ENCODE data around the gene RPS17. TPM values are rescaled to one million over a fixed set of nuclear protein-coding genes. Genes with fewer than 3 reads are reported as not detected.

The RPS17 gene
- total RNA-seq, 4 donors from 2014 or later, result 1,547 to 2,112 (median 1,667) TPM

GRCh38 chr15:82548700-82549099, 8.4 kb upstream of the RPS17 start:
- no peaks in the 10 kb centered on the region for H3K36me3 ChIP-seq

GRCh38 chr15:82545478-82545877, 5.2 kb upstream of the RPS17 start:
- H3K9me3 ChIP-seq, result no peaks in the 10 kb centered on the region
- no peaks in the 10 kb centered on the region for H3K36me3 ChIP-seq
- ATAC-seq (no peak), DNase-seq (no peak)
- H3K4me3 ChIP-seq, result no peak overlapping the region
- peaks cover 0 to 3% of the 10 kb centered on the region in 2 donors for H3K4me1 ChIP-seq
- intact Hi-C loops (cut with DNase I; ENCODE audit: low total_unique reads) (no loop called here), in situ Hi-C loops (cut with MboI; ENCODE audit: low sequenced_read_pairs in 4 of 4) (loop anchor here in 3 of 4 donors (25.0 kb wide), 4 partner anchors 192 to 567 kb away; partner anchors contain the start of genes FSD2 (in 2 of the 3), WHAMM (in 2 of the 3), C15orf40 (in 1 of the 3) and TM6SF1 (in 1 of the 3))
- H3K27me3 ChIP-seq, result no peaks in the 10 kb centered on the region
- H3K27ac ChIP-seq, result no peak overlapping the region
- TF ChIP-seq CTCF (IDR thresholded peaks at IDR 0.05 in 4 of 5, conservative IDR thresholded peaks at IDR 0.05 in 1 of 5) (no peak), POLR2A (IDR thresholded peaks at IDR 0.05) (no peak)

More at GRCh38 chr15:82548700-82549099, 8.4 kb upstream of the RPS17 start:
- TF ChIP-seq CTCF (IDR thresholded peaks at IDR 0.05 in 4 of 5, conservative IDR thresholded peaks at IDR 0.05 in 1 of 5) (no peak), POLR2A (IDR thresholded peaks at IDR 0.05) (no peak)
- Histone ChIP-seq H3K9me3 (no peaks in the 10 kb centered on the region), H3K27me3 (no peaks in the 10 kb centered on the region), H3K4me3 (no peak overlapping the region), H3K27ac (no peak overlapping the region), H3K4me1 (peaks cover 14 to 21% of the 10 kb centered on the region in 2 donors)
- ATAC-seq (no peak), DNase-seq (no peak)
- intact Hi-C loops (cut with DNase I; ENCODE audit: low total_unique reads), result no loop called here
- in situ Hi-C loops (cut with MboI; ENCODE audit: low sequenced_read_pairs in 4 of 4), result loop anchor here in 3 of 4 donors (25.0 kb wide), 4 partner anchors 189 to 564 kb away; partner anchors contain the start of genes FSD2 (in 2 of the 3), WHAMM (in 2 of the 3), C15orf40 (in 1 of the 3) and TM6SF1 (in 1 of the 3)

GRCh38 chr15:82545002-82545401, 4.7 kb upstream of the RPS17 start:
- H3K9me3 ChIP-seq, result no peaks in the 10 kb centered on the region
- H3K27me3 ChIP-seq, result no peaks in the 10 kb centered on the region
- in situ Hi-C loops (cut with MboI; ENCODE audit: low sequenced_read_pairs in 4 of 4), result loop anchor here in 3 of 4 donors (25.0 kb wide), 4 partner anchors 192 to 567 kb away; partner anchors contain the start of genes FSD2 (in 2 of the 3), WHAMM (in 2 of the 3), C15orf40 (in 1 of the 3) and TM6SF1 (in 1 of the 3)
- intact Hi-C loops (cut with DNase I; ENCODE audit: low total_unique reads), result no loop called here
- TF ChIP-seq CTCF (IDR thresholded peaks at IDR 0.05 in 4 of 5, conservative IDR thresholded peaks at IDR 0.05 in 1 of 5) (no peak), POLR2A (IDR thresholded peaks at IDR 0.05) (no peak)
- no peak overlapping the region for H3K4me3 ChIP-seq
- H3K27ac ChIP-seq, result no peak overlapping the region
- no peaks in the 10 kb centered on the region for H3K36me3 ChIP-seq
- no peak for ATAC-seq
- H3K4me1 ChIP-seq, result peaks cover 0 to 3% of the 10 kb centered on the region in 2 donors
- no peak for DNase-seq

- Histone ChIP-seq H3K36me3 (no peaks in the 10 kb centered on the region), H3K4me3 (no peak overlapping the region), H3K27me3 (no peaks in the 10 kb centered on the region), H3K27ac (no peak overlapping the region), H3K9me3 (no peaks in the 10 kb centered on the region), H3K4me1 (peaks cover 2 to 4% of the 10 kb centered on the region in 2 donors)
- intact Hi-C loops (cut with DNase I; ENCODE audit: low total_unique reads), result no loop called here
- no peak for DNase-seq
- no peak for TF ChIP-seq POLR2A (IDR thresholded peaks at IDR 0.05)
- no peak for TF ChIP-seq CTCF (IDR thresholded peaks at IDR 0.05 in 4 of 5, conservative IDR thresholded peaks at IDR 0.05 in 1 of 5)
- no peak for ATAC-seq
- in situ Hi-C loops (cut with MboI; ENCODE audit: low sequenced_read_pairs in 4 of 4), result loop anchor here in 3 of 4 donors (25.0 kb wide), 4 partner anchors 193 to 568 kb away; partner anchors contain the start of genes FSD2 (in 2 of the 3), WHAMM (in 2 of the 3), C15orf40 (in 1 of the 3) and TM6SF1 (in 1 of the 3)
Measured at GRCh38 chr15:82544431-82544830, 4.2 kb upstream of the RPS17 start.
